Fibroblast of villous mesenchyme (primary cell): ENCODE data around the gene ZNF14. TPM values are rescaled to one million over a fixed set of nuclear protein-coding genes. Genes with fewer than 3 reads are reported as not detected.

Experiments used
- DNase-seq: peaks from one replicate; pipeline ENCODE4 v3.0.0-alpha.2; 2010; ENCODE audit warnings: low read depth
- H3K4me3 ChIP-seq: 2 replicates; pipeline ENCODE4 v1.5.1; 2011; ENCODE audit warnings: low read depth, mild to moderate bottlenecking, low read length
- total RNA-seq: library from RNA; depleted of rRNA; stranded (reverse); fragments of >200 nt; gene quantifications from 2 replicates; pipeline ENCODE4 v1.2.3, GENCODE V29; 2012
- TF ChIP-seq, protein P1 (sequence below): IDR thresholded peaks from 2 replicates; pipeline ENCODE4 v1.5.1; 2012; ENCODE audit warnings: low read depth, mild to moderate bottlenecking, low read length; ENCODE audit not compliant: insufficient read depth

ZNF14 gene
- total RNA-seq, 1 donor, result 7.8 TPM

- no peak overlapping the region for H3K4me3 ChIP-seq
- DNase-seq, result no peak
- TF ChIP-seq, protein P1, sequence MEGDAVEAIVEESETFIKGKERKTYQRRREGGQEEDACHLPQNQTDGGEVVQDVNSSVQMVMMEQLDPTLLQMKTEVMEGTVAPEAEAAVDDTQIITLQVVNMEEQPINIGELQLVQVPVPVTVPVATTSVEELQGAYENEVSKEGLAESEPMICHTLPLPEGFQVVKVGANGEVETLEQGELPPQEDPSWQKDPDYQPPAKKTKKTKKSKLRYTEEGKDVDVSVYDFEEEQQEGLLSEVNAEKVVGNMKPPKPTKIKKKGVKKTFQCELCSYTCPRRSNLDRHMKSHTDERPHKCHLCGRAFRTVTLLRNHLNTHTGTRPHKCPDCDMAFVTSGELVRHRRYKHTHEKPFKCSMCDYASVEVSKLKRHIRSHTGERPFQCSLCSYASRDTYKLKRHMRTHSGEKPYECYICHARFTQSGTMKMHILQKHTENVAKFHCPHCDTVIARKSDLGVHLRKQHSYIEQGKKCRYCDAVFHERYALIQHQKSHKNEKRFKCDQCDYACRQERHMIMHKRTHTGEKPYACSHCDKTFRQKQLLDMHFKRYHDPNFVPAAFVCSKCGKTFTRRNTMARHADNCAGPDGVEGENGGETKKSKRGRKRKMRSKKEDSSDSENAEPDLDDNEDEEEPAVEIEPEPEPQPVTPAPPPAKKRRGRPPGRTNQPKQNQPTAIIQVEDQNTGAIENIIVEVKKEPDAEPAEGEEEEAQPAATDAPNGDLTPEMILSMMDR, result no peak
Observed at GRCh38 chr19:19749908-19750841, 17.3 kb upstream of the ZNF14 start.

GRCh38 chr19:19749117-19749907 lies 16.4 kb upstream of the ZNF14 start:
- DNase-seq, result no peak
- H3K4me3 ChIP-seq, result no peak overlapping the region
- TF ChIP-seq, protein P1, result no peak

- DNase-seq, result no peak
- H3K4me3 ChIP-seq, result no peak overlapping the region
- TF ChIP-seq, protein P1, result no peak
Observed at GRCh38 chr19:19748249-19748938, 15.5 kb upstream of the ZNF14 start.

GRCh38 chr19:19747357-19748220 lies 14.7 kb upstream of the ZNF14 start:
- H3K4me3 ChIP-seq, result no peak overlapping the region
- TF ChIP-seq, protein P1, result no peak
- DNase-seq, result no peak

GRCh38 chr19:19746286-19747213 lies 13.6 kb upstream of the ZNF14 start:
- DNase-seq, result no peak
- TF ChIP-seq, protein P1, result no peak
- no peak overlapping the region for H3K4me3 ChIP-seq
